HG03520 (cell line): ENCODE measurements around the gene SPECC1L.

Source experiments
- ATAC-seq: cut with Tn5 transposase; IDR thresholded peaks from one replicate; pipeline ENCODE4 v1.9.1; 2021; ENCODE audit warnings: mild to moderate bottlenecking, moderate library complexity; ENCODE audit not compliant: unreplicated experiment

The SPECC1L gene

GRCh38 chr22:24463071-24463760, 192.6 kb downstream of the SPECC1L start:
- no peak for ATAC-seq

GRCh38 chr22:24465566-24465965, 194.9 kb downstream of the SPECC1L start:
- ATAC-seq: no peak

GRCh38 chr22:24465975-24466374, 195.3 kb downstream of the SPECC1L start:
- ATAC-seq: no peak

- ATAC-seq: no peak
These were observed 196.2 kb downstream of the SPECC1L start for GRCh38 chr22:24466716-24467328.

GRCh38 chr22:24467340-24467739, 196.7 kb downstream of the SPECC1L start:
- ATAC-seq: no peak
